ENCODE measurements around the gene DUOX1. TPM values are rescaled to one million over a fixed set of nuclear protein-coding genes. Genes with fewer than 3 reads are reported as not detected.
A peak's percentile ranks its signal among the peaks of the same experiment; 100 is the strongest.
"Not testable (repeated sequence)": the region's sequence is repeated elsewhere in the genome, so short reads cannot be mapped to it uniquely, and the experiment has no call there.

Gene DUOX1
- total RNA-seq, 4 donors from 2014 or later, result 1.5 to 4.2 (median 3.9) TPM

DNA sequence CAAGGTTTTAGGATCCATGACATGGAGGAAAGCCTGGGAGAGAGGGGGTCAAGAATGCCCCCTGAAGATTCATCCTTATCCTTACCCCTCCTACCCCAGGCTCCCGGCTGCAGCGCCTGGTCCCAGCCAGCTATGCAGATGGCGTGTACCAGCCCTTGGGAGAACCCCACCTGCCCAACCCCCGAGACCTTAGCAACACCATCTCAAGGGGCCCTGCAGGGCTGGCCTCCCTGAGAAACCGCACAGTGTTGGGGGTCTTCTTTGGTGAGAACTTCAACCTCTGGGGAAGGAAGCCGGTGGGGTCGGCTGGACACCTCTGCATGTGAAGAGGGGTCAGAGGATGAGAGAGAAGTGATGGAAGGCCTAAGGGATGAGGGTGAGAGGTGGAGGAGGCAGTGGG lies 4.3 kb downstream of the DUOX1 start:
- TF ChIP-seq EP300 (IDR thresholded peaks at IDR 0.05) (no peak), POLR2A (IDR thresholded peaks at IDR 0.05) (no peak), CTCF (IDR thresholded peaks at IDR 0.05) (no peak)
- H3K27ac ChIP-seq, result no peak overlapping the region
- WGBS, 2 donors, result 91 to 93% methylated on average over 7 of the region's 7 CpGs
- H3K36me3 ChIP-seq, result no peaks in the 10 kb centered on the region
- DNase-seq (ENCODE audit: low spot score in 2 of 2), result no peak
- H3K9me3 ChIP-seq, result no peaks in the 10 kb centered on the region
- H3K27me3 ChIP-seq, result peaks cover 0 to 55% of the 10 kb centered on the region in 2 donors
- H3K4me3 ChIP-seq, result no peak overlapping the region
- peaks cover 0 to 23% (median 16%) of the 10 kb centered on the region in 4 donors for H3K4me1 ChIP-seq

DNA sequence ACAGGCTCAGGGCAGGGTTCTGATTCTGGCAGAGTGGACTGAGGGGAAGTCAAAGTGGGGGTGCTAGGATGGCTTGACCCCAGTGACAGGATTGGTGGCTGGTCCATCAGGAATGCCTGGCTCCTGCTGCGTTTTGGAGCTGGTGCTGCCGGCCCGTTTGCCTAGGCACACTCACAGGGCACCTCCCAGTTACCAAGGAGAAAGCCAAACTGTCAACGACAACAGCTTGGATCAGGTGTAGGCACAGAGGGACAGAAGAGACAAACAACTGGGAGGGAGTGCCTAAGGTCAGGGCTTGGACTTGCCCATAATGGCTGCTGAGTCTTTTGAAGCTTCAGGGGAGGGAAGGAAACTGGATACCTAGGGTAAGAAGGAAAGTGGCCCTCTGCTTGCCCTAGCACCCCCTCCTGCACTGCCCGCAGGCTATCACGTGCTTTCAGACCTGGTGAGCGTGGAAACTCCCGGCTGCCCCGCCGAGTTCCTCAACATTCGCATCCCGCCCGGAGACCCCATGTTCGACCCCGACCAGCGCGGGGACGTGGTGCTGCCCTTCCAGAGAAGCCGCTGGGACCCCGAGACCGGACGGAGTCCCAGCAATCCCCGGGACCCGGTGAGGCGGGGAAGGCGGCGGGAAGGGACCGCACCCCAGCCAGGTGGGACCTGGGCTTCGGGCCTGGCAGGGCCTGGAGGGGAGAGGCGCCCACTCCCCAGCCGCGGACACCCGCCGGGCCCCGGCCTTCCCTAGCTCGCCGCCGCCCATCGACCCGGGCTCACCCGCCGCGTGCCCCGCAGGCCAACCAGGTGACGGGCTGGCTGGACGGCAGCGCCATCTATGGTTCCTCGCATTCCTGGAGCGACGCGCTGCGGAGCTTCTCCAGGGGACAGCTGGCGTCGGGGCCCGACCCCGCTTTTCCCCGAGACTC lies 5.1 kb downstream of the DUOX1 start:
- peak in 1 of 5 experiments; percentile 12 for TF ChIP-seq CTCF (IDR thresholded peaks at IDR 0.05)
- TF ChIP-seq EP300 (IDR thresholded peaks at IDR 0.05), result no peak
- peak overlapping the region in 2 of 4 donors; percentile 21 to 26 for H3K4me3 ChIP-seq
- no peak for DNase-seq (ENCODE audit: low spot score in 2 of 2)
- 11 to 16% methylated on average over 33 to 37 of the region's 57 CpGs for WGBS, 2 donors
- no peaks in the 10 kb centered on the region for H3K9me3 ChIP-seq
- peaks cover 0 to 14% (median 8%) of the 10 kb centered on the region in 4 donors for H3K4me1 ChIP-seq
- peaks cover 0 to 46% of the 10 kb centered on the region in 2 donors for H3K27me3 ChIP-seq
- H3K36me3 ChIP-seq, result no peaks in the 10 kb centered on the region
- no peak overlapping the region for H3K27ac ChIP-seq

GRCh38 chr15:45135705-45136377 lies 6.0 kb downstream of the DUOX1 start:
- not testable (repeated sequence) for H3K9me3 ChIP-seq; H3K4me3 ChIP-seq; H3K4me1 ChIP-seq; H3K27ac ChIP-seq; H3K36me3 ChIP-seq; DNase-seq (ENCODE audit: low spot score in 2 of 2)
- peaks cover 0 to 37% of the 10 kb centered on the region in 2 donors for H3K27me3 ChIP-seq
- WGBS, 2 donors, result 13 to 29% methylated on average over 7 to 9 of the region's 37 CpGs

DNA sequence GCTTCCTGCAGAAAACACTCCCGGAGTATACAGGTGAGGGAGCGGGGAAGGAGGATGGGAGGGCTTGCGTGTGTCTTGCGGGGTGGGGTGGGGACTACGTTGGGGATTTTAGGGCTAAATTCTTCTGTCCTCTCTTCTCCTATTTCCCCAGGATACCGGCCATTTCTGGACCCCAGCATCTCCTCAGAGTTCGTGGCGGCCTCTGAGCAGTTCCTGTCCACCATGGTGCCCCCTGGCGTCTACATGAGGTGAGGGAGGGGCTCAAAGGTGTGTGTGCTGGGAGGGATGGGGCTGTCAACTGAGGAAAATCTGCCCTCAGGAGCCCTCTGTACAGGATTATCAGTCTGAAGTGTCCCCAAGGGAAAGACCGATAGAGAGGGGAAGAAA lies 6.6 kb downstream of the DUOX1 start:
- no peak for TF ChIP-seq EP300 (IDR thresholded peaks at IDR 0.05)
- no peak for TF ChIP-seq POLR2A (IDR thresholded peaks at IDR 0.05)
- no peak for TF ChIP-seq CTCF (IDR thresholded peaks at IDR 0.05)
- 21 to 26% methylated on average over 8 to 10 of the region's 10 CpGs for WGBS, 2 donors
- Histone ChIP-seq H3K4me1 (peaks cover 0 to 8% (median 7%) of the 10 kb centered on the region in 4 donors), H3K27ac (no peak overlapping the region), H3K4me3 (no peak overlapping the region), H3K36me3 (peaks cover 0 to 10% (median 0%) of the 10 kb centered on the region in 3 donors), H3K27me3 (peaks cover 0 to 34% of the 10 kb centered on the region in 2 donors), H3K9me3 (no peaks in the 10 kb centered on the region)
- DNase-seq (ENCODE audit: low spot score in 2 of 2), result no peak

DNA sequence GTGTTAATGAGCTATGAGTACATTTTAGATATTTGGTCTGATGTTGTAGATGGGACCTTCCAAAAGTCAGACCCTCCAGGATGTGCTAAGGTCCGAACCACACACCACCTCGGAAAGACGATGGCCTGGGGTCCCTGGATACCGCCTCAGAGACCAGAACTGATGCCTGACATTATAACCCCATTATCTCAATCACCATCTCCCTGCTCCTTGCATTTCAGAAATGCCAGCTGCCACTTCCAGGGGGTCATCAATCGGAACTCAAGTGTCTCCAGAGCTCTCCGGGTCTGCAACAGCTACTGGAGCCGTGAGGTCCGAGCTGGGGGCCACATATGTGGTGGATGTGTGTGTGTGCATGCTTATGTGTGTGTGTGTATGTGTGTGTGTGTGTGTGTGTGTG lies 7.9 kb downstream of the DUOX1 start:
- no peak for TF ChIP-seq EP300 (IDR thresholded peaks at IDR 0.05)
- TF ChIP-seq CTCF (IDR thresholded peaks at IDR 0.05), result no peak
- TF ChIP-seq POLR2A (IDR thresholded peaks at IDR 0.05), result no peak
- no peak overlapping the region for H3K27ac ChIP-seq
- peaks cover 0 to 34% of the 10 kb centered on the region in 2 donors for H3K27me3 ChIP-seq
- DNase-seq (ENCODE audit: low spot score in 2 of 2), result no peak
- 78 to 79% methylated on average over 8 of the region's 8 CpGs for WGBS, 2 donors
- no peak overlapping the region for H3K4me3 ChIP-seq
- H3K9me3 ChIP-seq, result no peaks in the 10 kb centered on the region
- H3K36me3 ChIP-seq, result peaks cover 0 to 15% (median 0%) of the 10 kb centered on the region in 3 donors
- H3K4me1 ChIP-seq, result peaks cover 0 to 8% (median 7%) of the 10 kb centered on the region in 4 donors

All from tibial nerve (tissue), 4 donors.